ENCODE results near the gene NSG2.

DNA sequence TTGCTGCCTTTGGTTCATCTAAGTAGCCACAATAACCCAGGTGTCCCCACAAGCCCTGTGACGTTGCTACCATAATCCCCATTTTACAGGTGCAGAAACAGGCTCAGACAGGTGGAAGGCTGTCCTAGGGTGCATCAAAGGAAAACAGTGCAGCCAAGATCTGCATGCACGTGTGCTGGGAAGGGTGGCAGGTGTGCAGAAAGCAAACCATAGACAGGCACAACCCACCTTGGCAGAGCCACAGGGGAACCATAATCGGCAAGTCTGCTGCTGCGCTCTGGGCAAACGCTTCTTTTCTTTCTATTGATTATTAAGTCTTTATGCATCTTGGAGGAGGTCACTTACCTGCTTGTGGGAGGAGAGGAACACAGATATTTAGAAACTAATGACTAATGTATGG, 7.1 kb downstream of the NSG2 start:
- TF ChIP-seq, protein P1, sequence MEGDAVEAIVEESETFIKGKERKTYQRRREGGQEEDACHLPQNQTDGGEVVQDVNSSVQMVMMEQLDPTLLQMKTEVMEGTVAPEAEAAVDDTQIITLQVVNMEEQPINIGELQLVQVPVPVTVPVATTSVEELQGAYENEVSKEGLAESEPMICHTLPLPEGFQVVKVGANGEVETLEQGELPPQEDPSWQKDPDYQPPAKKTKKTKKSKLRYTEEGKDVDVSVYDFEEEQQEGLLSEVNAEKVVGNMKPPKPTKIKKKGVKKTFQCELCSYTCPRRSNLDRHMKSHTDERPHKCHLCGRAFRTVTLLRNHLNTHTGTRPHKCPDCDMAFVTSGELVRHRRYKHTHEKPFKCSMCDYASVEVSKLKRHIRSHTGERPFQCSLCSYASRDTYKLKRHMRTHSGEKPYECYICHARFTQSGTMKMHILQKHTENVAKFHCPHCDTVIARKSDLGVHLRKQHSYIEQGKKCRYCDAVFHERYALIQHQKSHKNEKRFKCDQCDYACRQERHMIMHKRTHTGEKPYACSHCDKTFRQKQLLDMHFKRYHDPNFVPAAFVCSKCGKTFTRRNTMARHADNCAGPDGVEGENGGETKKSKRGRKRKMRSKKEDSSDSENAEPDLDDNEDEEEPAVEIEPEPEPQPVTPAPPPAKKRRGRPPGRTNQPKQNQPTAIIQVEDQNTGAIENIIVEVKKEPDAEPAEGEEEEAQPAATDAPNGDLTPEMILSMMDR (IDR thresholded peaks at IDR 0.05; ENCODE audit: low read length), result no peak
- no peak for TF ChIP-seq EZH2 (IDR thresholded peaks at IDR 0.05; ENCODE audit: borderline replicate concordance, low read length)

Measured in OCI-LY1 (cell line).